GM21825 (cell line): Measurements from ENCODE around the gene ASL.
"Not testable (repeated sequence)": the region's sequence is repeated elsewhere in the genome, so short reads cannot be mapped to it uniquely, and the experiment has no call there.

ENCODE experiments used
- ATAC-seq: cut with Tn5 transposase; IDR thresholded peaks from one replicate; pipeline ENCODE4 v1.9.1; 2021; ENCODE audit warnings: mild to moderate bottlenecking, moderate library complexity; ENCODE audit not compliant: unreplicated experiment

ASL gene

DNA sequence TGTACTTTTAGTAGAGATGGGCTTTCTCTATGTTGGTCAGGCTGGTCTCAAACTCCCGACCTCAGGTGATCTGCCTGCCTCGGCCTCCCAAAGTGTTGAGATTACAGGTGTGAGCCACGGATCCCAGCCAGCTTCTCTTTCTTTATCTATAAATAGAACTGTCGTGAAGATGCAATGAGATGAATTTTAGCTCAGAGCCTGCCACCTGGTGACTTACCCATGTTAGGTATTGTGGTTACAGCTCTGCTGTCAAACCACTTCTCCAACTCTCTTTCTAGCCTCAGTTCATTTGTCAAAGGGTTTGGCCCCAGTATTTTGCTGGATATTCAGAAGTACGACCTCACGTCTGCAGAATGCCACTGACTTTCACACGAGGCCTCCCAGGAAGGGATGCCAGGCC is 3.4 kb upstream of the ASL start:
- ATAC-seq: not testable (repeated sequence)

DNA sequence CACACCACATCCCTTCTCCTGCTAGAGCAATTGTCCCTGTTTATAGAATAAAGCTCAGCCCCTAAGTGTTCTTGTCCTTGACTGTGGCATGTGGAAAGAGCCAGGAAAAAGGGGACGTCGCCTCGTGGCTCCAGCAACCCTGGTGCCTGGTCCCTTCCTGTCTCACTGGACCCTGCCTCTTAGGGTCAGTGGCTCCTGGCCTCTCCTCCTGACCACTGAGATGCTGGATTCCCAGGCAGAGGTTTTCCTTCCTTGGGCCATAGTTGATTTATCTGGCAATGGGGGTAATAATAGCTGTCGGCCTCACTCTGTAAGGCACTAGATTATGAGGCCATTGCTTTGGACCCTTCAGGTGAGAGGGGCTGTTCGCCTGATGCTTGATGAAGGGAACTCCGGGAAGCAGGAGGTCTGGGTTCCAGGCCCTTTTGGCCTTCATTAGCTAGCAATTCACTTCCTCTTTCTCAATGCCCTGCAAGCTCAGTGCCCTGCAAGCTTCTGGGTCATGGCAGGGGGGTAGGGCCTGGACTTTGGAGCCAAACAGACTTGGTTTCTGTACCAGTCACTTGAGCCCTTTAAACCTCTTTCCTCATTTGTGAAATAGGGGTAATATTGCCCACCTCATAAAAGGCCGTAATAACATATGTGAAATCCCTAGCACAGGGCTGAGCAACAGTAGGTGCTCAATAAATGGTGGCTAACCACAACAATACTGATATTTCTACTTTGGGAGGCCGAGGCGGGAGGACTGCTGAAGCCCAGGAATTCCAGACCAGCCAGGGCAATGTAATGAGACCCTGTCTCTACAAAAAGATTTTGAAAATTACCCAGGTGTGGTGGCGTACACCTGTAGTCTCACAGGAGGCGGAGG is 1.1 kb downstream of the ASL start:
- no peak for ATAC-seq

DNA sequence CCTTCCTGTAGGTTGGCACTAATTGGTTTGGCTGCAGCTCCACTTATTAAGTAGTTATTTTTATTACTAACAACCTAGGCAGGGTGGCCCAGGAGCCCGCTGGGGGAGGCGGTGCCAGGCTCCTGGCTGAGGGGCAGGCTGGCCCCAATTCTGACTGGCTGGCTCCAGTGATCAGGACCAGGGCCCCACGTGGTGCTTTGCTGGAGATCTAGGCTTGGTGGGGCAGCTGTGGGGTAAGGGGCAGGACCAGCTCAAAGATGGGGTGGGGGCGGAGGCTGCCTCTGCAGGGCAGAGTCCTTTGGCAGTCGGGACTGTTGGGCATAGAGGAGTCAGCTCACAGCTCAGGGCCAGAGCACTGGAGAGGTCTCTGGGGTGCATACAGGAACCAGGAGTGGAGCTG is 2.4 kb downstream of the ASL start:
- no peak for ATAC-seq

DNA sequence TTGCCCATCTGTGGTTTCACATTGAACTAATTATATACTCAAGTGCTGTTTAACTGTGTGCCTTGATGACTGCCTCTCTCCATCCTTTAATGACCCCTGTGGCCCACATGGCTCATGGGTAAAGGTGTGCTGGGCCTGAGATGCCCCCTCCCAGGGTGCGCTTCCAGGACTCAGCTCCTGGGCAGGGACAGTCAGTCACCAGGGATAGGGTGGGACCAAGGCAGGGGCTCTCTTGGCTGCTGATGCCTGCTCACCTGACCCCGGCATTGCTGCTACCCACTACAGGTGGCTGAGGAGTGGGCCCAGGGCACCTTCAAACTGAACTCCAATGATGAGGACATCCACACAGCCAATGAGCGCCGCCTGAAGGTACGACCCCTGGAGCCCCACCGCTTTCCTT is 6.5 kb downstream of the ASL start:
- no peak for ATAC-seq

DNA sequence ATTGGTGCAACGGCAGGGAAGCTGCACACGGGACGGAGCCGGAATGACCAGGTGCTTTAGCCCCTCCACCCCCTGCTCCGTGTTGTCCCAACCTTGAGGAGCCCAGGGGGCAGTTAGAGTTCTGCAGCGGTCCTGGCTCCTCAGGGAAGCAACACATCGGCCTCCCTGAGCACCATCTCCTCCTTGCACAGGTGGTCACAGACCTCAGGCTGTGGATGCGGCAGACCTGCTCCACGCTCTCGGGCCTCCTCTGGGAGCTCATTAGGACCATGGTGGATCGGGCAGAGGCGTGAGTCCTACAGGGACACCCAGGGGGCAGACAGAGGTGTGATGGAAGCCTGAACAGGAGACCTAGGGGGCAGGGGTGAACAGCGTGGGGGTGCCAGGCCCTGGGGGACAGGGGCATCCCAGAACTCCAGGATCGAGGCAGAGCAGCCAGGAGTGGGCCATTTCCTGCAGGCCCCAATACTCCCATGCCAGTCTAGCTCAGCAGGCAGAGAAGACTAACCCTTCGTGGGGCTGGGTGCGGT is 7.3 kb downstream of the ASL start:
- ATAC-seq: no peak

DNA sequence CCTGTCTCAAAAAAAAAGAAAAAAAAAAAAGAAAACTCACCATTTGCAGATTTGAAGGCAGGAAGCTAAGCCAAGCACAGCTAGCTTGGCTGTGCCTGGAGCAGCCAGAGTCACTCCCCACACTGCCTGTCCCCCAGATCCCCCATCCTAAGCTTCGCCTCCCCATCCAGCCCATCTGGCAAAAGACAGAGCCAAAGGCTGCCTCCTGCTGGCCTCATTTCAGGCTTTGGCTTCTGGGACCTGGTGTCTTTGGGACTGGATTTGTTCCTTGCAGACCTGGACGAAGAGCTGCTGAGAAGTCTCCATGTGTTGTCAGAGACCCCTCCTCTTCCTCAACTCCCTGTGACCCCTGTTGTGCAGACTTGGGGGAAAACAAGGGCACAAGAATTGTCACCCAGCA is 8.1 kb downstream of the ASL start:
- ATAC-seq: no peak

DNA sequence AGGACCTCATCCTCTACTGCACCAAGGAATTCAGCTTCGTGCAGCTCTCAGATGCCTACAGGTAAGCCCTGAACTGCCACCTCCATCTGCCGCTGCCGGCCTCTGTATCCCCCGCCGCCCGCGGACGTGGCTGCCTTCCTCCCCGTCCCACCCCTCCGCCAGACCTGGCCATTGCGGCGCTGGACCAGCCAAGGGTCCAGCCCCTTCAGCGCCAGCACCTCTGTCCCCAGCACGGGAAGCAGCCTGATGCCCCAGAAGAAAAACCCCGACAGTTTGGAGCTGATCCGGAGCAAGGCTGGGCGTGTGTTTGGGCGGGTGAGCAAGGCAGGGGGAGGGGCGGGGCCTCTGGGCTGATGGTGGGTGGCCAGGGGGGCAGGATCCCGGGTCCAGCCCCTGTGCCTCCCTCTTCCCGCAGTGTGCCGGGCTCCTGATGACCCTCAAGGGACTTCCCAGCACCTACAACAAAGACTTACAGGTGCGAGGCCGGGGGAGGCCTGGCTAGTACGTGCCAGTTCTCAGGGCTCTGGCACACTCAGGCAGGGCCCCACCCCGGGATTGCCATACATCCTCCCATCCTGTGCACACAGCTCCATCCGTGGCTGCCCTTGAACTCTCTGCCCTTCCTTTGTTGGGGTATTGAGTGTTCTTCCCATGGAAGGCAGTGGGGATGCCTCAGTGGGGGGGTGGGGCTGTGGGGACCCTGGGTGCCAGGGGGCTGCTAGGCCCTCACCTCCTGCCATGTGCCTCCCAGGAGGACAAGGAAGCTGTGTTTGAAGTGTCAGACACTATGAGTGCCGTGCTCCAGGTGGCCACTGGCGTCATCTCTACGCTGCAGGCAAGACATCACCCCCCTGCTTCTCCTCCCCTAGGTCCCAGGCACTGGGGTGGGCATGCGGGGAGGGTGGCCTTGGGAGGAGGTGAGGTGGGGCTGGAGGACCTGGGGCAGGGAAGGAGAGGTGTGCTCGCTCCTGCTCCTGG is 13.5 kb downstream of the ASL start:
- no peak for ATAC-seq

DNA sequence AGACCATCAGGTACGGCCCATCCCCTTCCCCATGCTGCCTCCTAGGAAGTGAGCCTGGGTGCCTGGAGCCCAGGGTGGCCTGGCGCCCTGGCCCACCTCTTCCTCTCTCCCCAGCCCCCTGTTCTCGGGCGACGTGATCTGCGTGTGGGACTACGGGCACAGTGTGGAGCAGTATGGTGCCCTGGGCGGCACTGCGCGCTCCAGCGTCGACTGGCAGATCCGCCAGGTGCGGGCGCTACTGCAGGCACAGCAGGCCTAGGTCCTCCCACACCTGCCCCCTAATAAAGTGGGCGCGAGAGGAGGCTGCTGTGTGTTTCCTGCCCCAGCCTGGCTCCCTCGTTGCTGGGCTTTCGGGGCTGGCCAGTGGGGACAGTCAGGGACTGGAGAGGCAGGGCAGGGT is 17.0 kb downstream of the ASL start:
- ATAC-seq: no peak

DNA sequence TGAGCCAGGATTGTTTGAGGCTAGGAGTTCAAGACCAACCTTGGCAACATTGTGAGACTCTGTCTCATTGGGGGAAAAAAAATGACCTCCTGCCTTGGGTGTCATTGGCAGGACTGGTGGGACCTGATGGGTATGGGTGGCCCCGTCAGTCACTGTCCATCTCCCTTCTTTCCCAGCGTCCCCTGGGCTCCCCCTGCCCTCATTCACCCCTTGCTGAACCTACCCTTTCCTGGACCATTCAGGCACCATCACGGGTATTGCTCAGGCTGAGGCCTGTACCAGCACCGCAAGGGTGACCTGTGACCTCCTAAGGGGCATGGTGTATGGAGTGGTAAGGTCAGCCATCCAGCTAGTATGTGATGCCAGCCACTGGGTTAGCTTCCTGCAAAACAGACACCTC is 19.4 kb downstream of the ASL start:
- ATAC-seq: no peak

DNA sequence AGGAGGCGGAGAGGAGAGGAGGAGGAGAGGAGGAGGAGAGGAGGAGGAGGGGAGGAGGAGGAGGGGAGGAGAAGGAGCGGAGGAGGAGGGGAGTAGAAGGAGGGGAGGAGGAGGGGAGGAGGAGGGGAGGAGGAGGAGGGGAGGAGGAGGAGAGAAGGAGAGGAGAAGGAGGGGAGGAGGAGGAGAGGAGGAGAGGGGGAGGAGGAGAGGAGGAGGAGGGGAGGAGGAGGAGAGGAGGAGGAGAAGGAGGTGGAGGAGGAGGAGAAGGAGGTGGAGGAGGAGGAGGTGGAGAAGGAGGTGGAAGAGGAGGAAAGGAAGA is 23.6 kb downstream of the ASL start:
- no peak for ATAC-seq

DNA sequence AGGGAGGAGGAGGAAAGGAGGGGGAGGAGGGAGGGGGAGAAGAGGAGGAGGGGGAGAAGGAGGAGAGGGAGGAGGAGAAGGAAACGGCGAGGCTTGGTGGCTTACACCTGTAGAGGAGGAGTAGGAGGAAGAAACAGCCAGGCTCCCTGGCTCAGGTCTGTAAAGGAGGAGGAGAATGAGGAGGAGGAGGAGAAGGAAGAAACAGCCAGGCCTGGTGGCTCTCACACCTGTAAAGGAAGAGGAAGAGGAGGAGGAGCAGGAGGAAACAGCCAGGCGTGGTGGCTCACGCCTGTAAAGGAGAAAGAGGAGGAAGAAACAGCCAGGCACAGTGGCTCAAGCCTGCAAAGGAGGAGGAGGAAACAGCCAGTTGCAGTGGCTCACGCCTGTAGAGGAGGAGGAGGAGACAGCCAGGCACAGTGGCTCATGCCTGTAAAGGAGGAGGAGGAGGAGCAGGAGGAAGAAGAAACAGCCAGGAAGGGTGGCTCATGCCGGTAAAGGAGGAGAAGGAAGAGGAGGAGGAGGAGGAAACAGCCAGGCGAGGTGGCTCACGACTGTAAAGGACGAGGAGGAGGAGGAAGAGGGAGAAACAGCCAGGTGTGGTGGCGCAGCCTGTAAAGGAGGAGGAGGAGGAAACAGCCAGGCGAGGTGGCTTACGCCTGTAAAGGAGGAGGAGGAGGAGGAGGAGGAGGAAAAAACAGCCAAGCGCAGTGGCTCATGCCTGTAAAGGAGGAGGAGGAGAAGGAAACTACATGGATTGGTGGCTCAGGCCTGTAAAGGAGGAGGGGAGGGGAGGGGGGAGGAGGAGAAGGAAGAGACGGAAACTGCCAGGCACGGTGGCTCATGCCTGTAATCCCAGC is 24.2 kb downstream of the ASL start:
- peak; percentile 76 for ATAC-seq

DNA sequence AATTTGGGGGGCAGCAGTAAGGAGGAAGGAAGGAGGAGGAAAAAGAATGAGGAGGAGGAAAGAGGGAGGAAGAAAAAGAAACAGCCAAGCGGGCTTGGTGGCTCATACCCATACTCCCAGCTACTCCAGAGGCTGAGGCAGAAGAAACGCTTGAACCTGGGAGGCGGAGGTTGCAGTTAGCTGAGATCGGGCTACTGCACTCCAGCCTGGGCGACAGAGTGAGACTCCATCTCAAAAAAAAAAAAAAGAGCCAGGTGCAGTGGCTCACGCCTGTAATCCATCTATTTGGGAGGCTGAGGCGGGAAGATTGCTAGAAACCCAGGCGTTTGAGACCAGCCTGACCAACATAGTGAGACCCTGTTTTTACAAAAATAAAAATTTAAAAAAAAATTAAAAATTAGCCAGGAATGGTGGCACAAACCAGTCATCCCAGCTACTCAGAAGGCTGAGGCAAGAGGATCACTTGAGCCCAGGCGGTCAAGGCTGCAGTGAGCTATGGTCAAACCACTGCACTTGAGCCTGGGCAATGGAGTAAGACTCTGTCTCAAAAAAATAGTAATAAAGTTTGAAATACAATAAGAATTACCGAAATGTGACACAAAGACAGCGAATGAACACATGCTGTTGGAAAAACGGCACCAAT is 24.9 kb downstream of the ASL start:
- ATAC-seq: no peak

DNA sequence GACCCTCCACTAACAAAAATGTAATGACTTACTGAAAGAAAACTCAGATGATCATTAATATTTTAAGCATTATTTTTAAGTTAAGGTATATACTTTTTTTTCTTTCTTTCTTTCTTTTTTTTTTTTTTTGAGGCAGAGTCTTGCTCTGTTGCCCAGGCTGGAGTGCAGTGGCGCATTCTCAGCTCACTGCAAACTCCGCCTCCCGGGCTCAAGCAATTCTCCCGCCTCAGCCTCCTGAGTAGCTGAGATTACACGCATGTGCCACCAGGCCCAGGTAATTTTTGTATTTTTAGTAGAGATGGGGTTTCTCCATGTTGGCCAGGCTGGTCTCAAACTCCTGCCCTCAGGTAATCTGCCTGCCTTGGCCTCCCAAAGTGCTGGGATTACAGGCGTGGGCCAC is 26.5 kb downstream of the ASL start:
- ATAC-seq: not testable (repeated sequence)

DNA sequence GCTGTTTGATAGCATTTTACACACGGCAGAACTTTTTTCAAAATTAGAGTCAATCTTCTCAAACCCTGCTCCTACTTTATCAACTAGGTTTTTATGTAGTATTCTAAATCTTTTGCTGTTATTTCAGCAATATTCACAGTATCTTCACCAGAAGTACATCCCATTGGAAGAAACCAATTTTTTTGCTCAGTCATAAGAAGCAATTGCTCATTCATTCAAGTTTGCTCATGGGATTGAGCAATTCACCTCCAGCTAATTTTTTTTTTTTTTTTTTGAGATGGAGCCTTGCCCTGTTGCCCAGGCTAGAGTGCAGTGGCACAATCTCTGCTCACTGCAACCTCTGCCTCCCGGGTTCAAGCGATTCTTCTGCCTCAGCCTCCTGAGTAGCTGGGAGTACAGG is 28.4 kb downstream of the ASL start:
- not testable (repeated sequence) for ATAC-seq

DNA sequence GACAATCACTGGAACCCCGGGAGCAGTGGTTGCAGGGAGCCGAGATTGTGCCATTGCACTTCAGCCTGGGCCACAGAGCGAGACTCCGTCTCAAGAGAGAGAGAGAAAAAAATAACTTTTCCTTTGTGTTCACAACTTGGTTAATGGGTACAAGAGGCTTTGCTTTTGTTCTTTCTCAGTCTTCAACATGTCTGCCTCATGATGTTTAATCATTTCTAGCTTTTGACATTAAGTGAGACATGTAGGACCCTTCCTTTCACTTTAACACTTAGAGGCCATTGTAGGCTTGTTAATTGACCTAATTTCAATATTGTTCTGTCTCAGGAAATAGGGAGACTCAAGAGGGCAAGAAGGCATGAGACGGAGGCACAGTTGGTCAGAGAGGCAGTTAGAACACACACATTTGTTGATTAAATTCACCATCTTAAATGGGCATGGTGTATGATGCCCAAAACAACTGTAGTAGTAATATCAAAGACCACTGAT is 29.7 kb downstream of the ASL start:
- no peak for ATAC-seq

DNA sequence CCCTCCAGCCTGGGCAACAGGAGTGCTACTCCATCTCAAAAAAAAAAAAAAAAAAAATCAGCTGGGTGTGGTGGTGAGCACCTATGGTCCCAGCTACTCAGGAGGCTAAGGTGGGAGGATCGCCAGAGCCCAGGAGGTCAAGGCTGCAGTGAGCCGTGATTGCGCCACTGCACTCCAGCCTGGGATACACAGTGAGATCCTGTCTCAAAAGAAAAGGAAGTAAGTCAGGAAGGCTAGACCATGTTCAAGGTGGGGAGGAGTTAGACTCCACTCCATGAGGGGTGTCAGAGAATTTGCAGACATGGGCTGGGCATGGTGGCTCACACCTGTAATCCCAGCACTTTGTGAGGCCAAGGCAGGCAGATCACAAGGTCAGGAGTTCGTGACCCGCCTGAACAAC is 32.8 kb downstream of the ASL start:
- not testable (repeated sequence) for ATAC-seq

DNA sequence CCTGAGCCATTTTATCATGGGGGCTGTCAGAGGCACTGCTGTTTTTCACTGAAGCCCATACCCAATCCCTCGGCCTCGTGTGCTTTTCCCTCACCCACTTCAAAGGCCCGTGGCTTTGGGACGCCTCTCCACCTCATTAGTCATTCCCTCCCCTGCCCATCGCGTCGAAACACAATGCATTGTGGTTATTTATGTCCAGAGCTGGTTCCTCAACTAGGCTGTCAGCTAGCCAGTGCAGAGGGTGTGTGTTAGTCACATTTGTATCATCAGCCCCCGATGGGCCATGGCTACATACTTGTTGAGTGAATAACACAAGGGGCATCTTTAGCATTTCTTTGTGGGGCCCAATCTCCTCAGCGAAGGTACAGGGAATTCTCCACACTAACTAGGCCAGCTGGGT is 35.2 kb downstream of the ASL start:
- no peak for ATAC-seq

DNA sequence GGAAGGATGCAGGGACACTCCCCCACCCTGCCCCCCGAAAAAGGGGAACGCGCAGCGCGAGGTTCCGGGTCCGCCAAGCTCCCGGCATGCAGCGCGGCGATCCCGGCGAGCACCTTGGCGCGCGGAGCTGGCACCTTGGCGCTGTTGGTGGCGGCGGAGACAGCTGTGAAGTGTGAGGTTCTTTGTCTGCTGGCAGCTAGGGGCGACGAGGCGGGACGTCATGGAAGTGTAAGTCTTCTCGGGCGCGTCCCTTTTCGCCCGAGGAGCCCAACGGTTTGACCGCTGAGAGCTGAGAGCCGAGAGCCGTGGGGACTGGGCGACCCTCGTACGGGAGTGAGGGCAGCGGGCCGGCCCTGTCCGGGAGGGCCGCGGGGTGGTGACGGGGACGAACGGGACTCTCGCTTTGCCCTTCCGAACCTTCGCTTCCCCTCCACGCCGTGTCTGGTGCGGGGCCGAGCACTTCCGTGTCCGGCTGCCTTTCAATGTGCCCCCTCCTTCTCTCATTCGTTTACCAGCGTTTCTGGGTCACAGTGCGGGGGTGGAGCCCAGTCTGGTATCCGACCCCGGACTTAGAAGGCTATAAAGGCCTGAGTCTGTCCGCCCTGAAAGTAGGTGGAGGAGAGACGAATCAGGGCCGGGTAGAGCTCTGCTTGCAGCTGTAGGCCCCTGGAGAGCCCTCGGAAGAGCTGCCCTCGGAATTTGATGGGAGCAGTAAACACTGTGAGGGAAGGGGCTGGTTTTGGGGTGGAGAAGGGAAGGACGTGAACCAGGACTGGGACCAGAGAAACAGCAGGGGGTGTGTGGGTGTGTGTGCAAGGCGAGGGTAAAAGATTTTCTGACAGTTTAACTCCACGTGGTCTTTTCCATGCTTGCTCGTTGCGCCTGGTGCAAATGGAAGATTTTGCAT is 39.4 kb downstream of the ASL start, which contains the start of gene CRCP:
CRCP (plus strand) TSS at position 105 of the 907 bp plus-strand sequence; CDS start at position 221, 116 bp downstream.
- ATAC-seq: peak; percentile 89
